ENCODE data around the gene ASPM. TPM values are rescaled to one million over a fixed set of nuclear protein-coding genes. Genes with fewer than 3 reads are reported as not detected.

Gene ASPM
- total RNA-seq, 1 donor from 2014 or later = 0.69 TPM

DNA sequence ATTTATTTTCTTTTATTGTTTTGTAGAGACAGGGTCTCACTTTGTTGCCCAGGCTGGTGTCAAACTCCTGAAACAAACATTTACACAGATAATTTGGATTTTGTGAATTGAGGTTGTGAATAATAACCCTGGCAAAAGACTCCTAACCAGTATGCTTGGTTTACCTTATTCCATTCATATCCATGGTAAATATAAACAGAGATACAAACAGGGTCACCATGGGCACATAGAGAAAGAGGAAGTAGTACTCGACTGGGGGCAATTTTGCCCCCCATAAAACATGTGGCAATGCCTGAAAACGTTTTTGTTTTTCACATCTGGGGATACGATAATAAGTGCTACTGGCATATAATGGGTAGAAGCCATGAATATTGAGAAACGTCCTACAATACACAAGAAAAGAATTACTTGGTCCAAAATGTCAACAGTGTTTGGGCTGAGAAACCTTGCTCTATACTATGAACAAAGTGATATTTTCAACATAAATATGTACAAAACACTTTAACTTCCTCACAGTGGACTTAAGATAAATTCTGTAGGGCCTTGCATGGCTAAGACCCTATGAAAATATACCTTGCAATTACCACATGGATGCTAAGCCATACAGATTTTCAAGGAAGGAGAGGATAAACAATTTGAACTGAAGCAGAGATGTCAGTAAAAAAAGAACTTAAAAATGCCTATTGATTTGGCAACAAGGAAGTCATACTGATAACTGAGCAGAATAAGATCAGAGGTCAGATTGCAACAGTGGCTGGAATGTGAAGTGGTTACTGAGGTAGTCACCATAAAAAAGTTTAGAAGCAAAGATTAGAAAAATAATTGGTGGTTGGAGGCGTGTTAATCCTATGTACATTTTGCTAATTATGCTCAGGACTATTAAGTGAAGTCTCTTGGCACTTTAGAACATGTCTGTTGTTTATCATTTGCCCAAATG, 27.4 kb upstream of the ASPM start:
- no peaks in the 10 kb centered on the region for H3K9me3 Mint-ChIP-seq
- H3K27ac Mint-ChIP-seq = no peak overlapping the region
- no peaks in the 10 kb centered on the region for H3K27me3 Mint-ChIP-seq
- POLR2A ChIA-PET = no interaction called here
- no peak for TF ChIP-seq CTCF (IDR thresholded peaks at IDR 0.05)
- intact Hi-C loops (cut with micrococcal nuclease) = no loop called here
- no peak overlapping the region for H3K4me3 Mint-ChIP-seq
- CTCF ChIA-PET = no interaction called here
- peaks cover 69% of the 10 kb centered on the region for H3K36me3 Mint-ChIP-seq (ENCODE audit: low read depth)
- DNase-seq (no peak), ATAC-seq (ENCODE audit: low read depth) (no peak)
- no peaks in the 10 kb centered on the region for H3K4me1 Mint-ChIP-seq

DNA sequence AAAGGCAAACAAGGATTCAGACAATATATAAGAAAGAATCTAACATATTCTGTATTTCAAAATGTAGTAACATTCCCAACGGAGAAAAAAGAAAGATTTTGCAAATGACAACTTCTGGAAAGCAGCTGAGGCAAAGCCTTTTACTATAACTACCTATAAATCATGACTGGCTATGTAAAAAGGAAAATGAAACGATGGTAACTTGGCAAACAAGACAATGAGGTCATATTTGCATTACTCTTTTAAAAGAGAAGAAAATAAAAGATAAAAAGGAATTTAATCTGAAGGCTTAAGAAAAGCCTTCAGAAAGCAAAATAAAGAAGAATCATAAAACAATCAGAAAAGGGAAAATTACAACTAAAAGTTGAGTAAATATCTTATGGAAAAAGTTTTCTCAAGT, 25.1 kb upstream of the ASPM start:
- H3K36me3 Mint-ChIP-seq (ENCODE audit: low read depth) = peaks cover 72% of the 10 kb centered on the region
- no peak overlapping the region for H3K27ac Mint-ChIP-seq
- H3K4me3 Mint-ChIP-seq = no peak overlapping the region
- no peaks in the 10 kb centered on the region for H3K4me1 Mint-ChIP-seq
- H3K9me3 Mint-ChIP-seq = no peaks in the 10 kb centered on the region
- no peaks in the 10 kb centered on the region for H3K27me3 Mint-ChIP-seq
- ATAC-seq (ENCODE audit: low read depth) (no peak), DNase-seq (no peak)
- TF ChIP-seq CTCF (IDR thresholded peaks at IDR 0.05) = no peak
- ChIA-PET POLR2A (no interaction called here), CTCF (interaction anchor here (1.4 kb wide), 1 partner anchor 185 kb away, joined by 3 read pairs; no protein-coding TSS in a partner anchor)
- intact Hi-C loops (cut with micrococcal nuclease) = no loop called here

DNA sequence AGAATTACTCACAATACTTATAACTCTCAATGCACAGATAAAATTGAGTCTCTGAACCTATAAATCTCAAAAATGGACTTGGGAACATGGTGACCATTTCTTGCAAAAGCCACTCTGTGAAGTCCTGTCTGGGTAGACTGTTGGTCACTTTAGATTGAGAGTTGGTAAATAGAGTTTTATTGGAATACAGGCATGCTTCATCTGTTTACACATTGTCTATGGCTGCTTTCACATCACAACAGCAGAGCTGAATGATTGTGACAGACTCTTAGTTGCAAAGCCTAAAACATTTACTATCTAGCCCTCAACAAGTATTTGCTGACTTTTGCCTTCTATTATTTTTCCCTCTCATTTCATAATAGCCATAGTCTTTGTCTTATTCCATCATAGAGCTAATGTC, 24.1 kb upstream of the ASPM start:
- DNase-seq (no peak), ATAC-seq (ENCODE audit: low read depth) (no peak)
- H3K27ac Mint-ChIP-seq = no peak overlapping the region
- no peaks in the 10 kb centered on the region for H3K4me1 Mint-ChIP-seq
- H3K9me3 Mint-ChIP-seq = no peaks in the 10 kb centered on the region
- ChIA-PET CTCF (no interaction called here), POLR2A (no interaction called here)
- peaks cover 71% of the 10 kb centered on the region for H3K36me3 Mint-ChIP-seq (ENCODE audit: low read depth)
- no peaks in the 10 kb centered on the region for H3K27me3 Mint-ChIP-seq
- no peak for TF ChIP-seq CTCF (IDR thresholded peaks at IDR 0.05)
- intact Hi-C loops (cut with micrococcal nuclease) = no loop called here
- H3K4me3 Mint-ChIP-seq = no peak overlapping the region

DNA sequence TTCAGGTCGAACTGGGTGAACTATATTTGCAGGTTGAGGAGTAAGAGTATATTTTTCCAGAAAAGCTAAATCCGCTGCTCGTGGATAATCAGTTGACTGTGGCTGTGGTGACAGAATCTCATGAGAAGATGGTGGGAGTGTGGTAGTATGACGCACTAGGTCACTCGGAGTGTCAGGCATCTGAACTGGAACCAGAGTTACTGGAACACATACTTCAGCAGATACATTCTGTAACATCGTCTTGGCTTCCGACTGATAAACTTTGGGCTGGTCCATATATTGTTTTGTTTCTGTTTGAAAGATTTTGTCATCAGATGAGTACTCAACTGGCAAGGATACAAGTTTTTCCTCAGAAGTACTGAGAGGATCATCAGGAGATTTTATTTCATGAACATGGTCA, 13.0 kb upstream of the ASPM start:
- DNase-seq (no peak), ATAC-seq (ENCODE audit: low read depth) (no peak)
- no peak for TF ChIP-seq CTCF (IDR thresholded peaks at IDR 0.05)
- Mint-ChIP-seq H3K4me1 (no peaks in the 10 kb centered on the region), H3K36me3 (ENCODE audit: low read depth) (peaks cover 35% of the 10 kb centered on the region), H3K27ac (no peak overlapping the region), H3K4me3 (no peak overlapping the region), H3K27me3 (no peaks in the 10 kb centered on the region), H3K9me3 (no peaks in the 10 kb centered on the region)
- intact Hi-C loops (cut with micrococcal nuclease) = no loop called here
- ChIA-PET CTCF (no interaction called here), POLR2A (no interaction called here)

DNA sequence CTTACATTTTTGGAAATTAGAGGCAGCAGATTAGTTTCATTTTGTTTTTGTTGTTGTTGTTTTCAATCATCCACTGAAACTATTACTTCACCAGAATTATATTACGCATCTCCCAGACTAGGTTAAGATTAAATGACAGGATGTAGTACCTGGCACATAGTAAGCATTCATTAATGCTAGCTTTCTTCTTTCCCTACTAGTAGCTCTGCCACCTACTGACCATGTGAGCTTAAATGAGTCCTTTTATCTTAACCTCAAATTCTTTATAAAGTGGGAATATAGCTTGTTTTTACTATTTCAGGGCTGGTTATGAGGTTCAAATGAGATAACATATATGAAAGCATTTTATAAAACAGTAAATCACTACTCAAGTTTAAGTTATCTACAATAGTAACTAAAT, 10.2 kb upstream of the ASPM start:
- ATAC-seq (ENCODE audit: low read depth) (no peak), DNase-seq (no peak)
- ChIA-PET POLR2A (no interaction called here), CTCF (no interaction called here)
- no peaks in the 10 kb centered on the region for H3K27me3 Mint-ChIP-seq
- H3K36me3 Mint-ChIP-seq (ENCODE audit: low read depth) = peaks cover 24% of the 10 kb centered on the region
- intact Hi-C loops (cut with micrococcal nuclease) = no loop called here
- no peaks in the 10 kb centered on the region for H3K9me3 Mint-ChIP-seq
- H3K27ac Mint-ChIP-seq = no peak overlapping the region
- no peak for TF ChIP-seq CTCF (IDR thresholded peaks at IDR 0.05)
- H3K4me1 Mint-ChIP-seq = no peaks in the 10 kb centered on the region
- no peak overlapping the region for H3K4me3 Mint-ChIP-seq
